Keratinocyte (primary cell): ENCODE results near the gene ZNF431. TPM values are rescaled to one million over a fixed set of nuclear protein-coding genes. Genes with fewer than 3 reads are reported as not detected.
A peak's percentile ranks its signal among the peaks of the same experiment; 100 is the strongest.
"Not testable (repeated sequence)": the region's sequence is repeated elsewhere in the genome, so short reads cannot be mapped to it uniquely, and the experiment has no call there.

ENCODE experiments used
- DNase-seq: peaks from one replicate; pipeline ENCODE4 v3.0.0-alpha.2; 2011; ENCODE audit warnings: low read depth, missing footprints, low spot score
- FAIRE-seq: peaks from 2 replicates; lab custom pipeline; 2011; peaks lifted over from hg19 to GRCh38; lab: Jason Lieb, UNC
- H2AFZ ChIP-seq: 2 replicates; pipeline ENCODE4 v1.6.0; 2012; ENCODE audit warnings: low read length, control low read depth, inconsistent platforms; ENCODE audit not compliant: control insufficient read depth
- H3K27ac ChIP-seq: 2 replicates; pipeline ENCODE4 v1.5.1; 2011; ENCODE audit warnings: low read length; ENCODE audit not compliant: control insufficient read depth, insufficient read depth
- H3K27me3 ChIP-seq: 3 replicates; pipeline ENCODE4 v1.6.0; 2011; ENCODE audit warnings: low read length; ENCODE audit not compliant: control insufficient read depth, insufficient read depth; ENCODE audit errors: extremely low read depth
- H3K36me3 ChIP-seq, 2 experiments: 2 replicates in 1 of 2; 3 replicates in 1 of 2; pipeline ENCODE4 v1.5.1; 2011; ENCODE audit warnings: low read length in 2 of 2, mild to moderate bottlenecking in 1 of 2; ENCODE audit not compliant: control insufficient read depth in 2 of 2, insufficient read depth in 2 of 2; ENCODE audit errors: extremely low read depth in 1 of 2
- H3K4me1 ChIP-seq: 3 replicates; pipeline ENCODE4 v1.5.1; 2011; ENCODE audit warnings: low read length; ENCODE audit not compliant: control insufficient read depth, insufficient read depth; ENCODE audit errors: extremely low read depth
- H3K4me2 ChIP-seq: 3 replicates; pipeline ENCODE4 v1.6.0; 2011; ENCODE audit warnings: low read depth, low read length; ENCODE audit not compliant: control insufficient read depth, insufficient read depth; ENCODE audit errors: extremely low read depth
- H3K4me3 ChIP-seq, 3 experiments: fragments of 200-600 bp in 1 of 3; sonication (generic) in 1 of 3; 2 replicates in 2 of 3; 3 replicates in 1 of 3; pipeline ENCODE4 v1.5.1; 2011 to 2016; ENCODE audit warnings: low read length in 3 of 3, mild to moderate bottlenecking in 3 of 3, control low read depth in 2 of 3, inconsistent platforms in 1 of 3, low read depth in 1 of 3, mixed read lengths in 1 of 3, mixed run types in 1 of 3, moderate library complexity in 1 of 3; ENCODE audit not compliant: control insufficient read depth in 2 of 3, insufficient read depth in 2 of 3; ENCODE audit errors: extremely low read depth in 1 of 3
- H3K79me2 ChIP-seq: 2 replicates; pipeline ENCODE4 v1.6.0; 2012; ENCODE audit warnings: low read length; ENCODE audit not compliant: control insufficient read depth, insufficient read depth
- H3K9ac ChIP-seq: 3 replicates; pipeline ENCODE4 v1.6.0; 2011; ENCODE audit warnings: low read length; ENCODE audit not compliant: control insufficient read depth, insufficient read depth; ENCODE audit errors: extremely low read depth
- H3K9me1 ChIP-seq: 3 replicates; pipeline ENCODE4 v1.6.0; 2011; ENCODE audit warnings: low read length; ENCODE audit not compliant: control insufficient read depth, insufficient read depth; ENCODE audit errors: extremely low read depth
- H3K9me3 ChIP-seq: 2 replicates; pipeline ENCODE4 v1.5.1; 2012; ENCODE audit warnings: low read depth, low read length; ENCODE audit not compliant: control insufficient read depth
- H4K20me1 ChIP-seq: 3 replicates; pipeline ENCODE4 v1.6.0; 2011; ENCODE audit warnings: low read length; ENCODE audit not compliant: control insufficient read depth, insufficient read depth; ENCODE audit errors: extremely low read depth
- CTCF ChIP-seq, 3 experiments: IDR thresholded peaks in 1 of 3; conservative IDR thresholded peaks in 1 of 3; optimal IDR thresholded peaks in 1 of 3; 2 replicates in 2 of 3; 3 replicates in 1 of 3; pipeline versions ENCODE3 to v1.5.1; 2011; ENCODE audit warnings: low read length in 3 of 3, mild to moderate bottlenecking in 3 of 3, moderate library complexity in 2 of 3, control low read depth in 1 of 3, inconsistent platforms in 1 of 3; ENCODE audit not compliant: insufficient read depth in 2 of 3; ENCODE audit errors: extremely low read depth in 1 of 3
- EZH2 ChIP-seq: IDR thresholded peaks from one replicate; pipeline ENCODE4 v1.6.1; 2012; ENCODE audit warnings: inconsistent platforms, mild to moderate bottlenecking, low read length, moderate library complexity
- dilution Hi-C: fragments of 300-500 bp; cut with MboI; formaldehyde crosslinking; loops from one replicate; pipeline ENCODE4 v1.7.0; 2020; ENCODE audit warnings: low sequenced_read_pairs; ENCODE audit not compliant: extremely low pct_ligation_motif_present
- polyA plus RNA-seq, 5 experiments: library from polyadenylated mRNA; depleted of rRNA in 3 of 5; stranded (reverse) in 3 of 5; stranded (forward) in 1 of 5; unstranded in 1 of 5; fragments of >200 nt; gene quantifications; 1 replicate in 1 of 5; 2 replicates in 3 of 5; 3 replicates in 1 of 5; pipeline versions ENCODE4 v1.2.1 to v1.2.3, GENCODE V29; 2011 to 2012; ENCODE audit warnings: missing spikeins in 2 of 5, low read depth in 1 of 5, low replicate concordance in 1 of 5

Gene ZNF431
- polyA plus RNA-seq, 1 donor (not counting 4 experiments of a cell fraction or from before 2014, with no cell fraction given), result 15.7 TPM

GRCh38 chr19:21138130-21138529, 3.7 kb upstream of the ZNF431 start:
- no peaks in the 10 kb centered on the region for H3K9me3 ChIP-seq
- DNase-seq (no peak), FAIRE-seq (no peak)
- H3K4me2 ChIP-seq, result no peak overlapping the region
- H4K20me1 ChIP-seq, result no peaks in the 10 kb centered on the region
- H3K36me3 ChIP-seq, result no peaks in the 10 kb centered on the region
- dilution Hi-C loops, result no loop called here
- no peak overlapping the region for H2AFZ ChIP-seq
- H3K9ac ChIP-seq, result no peak overlapping the region
- H3K79me2 ChIP-seq, result peaks cover 12% of the 10 kb centered on the region
- peaks cover 4% of the 10 kb centered on the region for H3K4me1 ChIP-seq
- TF ChIP-seq EZH2 (no peak), CTCF (optimal IDR thresholded peaks at IDR 0.05 in 1 of 3, IDR thresholded peaks at IDR 0.05 in 1 of 3, conservative IDR thresholded peaks at IDR 0.05 in 1 of 3; ENCODE audit: extremely low read depth in 1 of 3, insufficient read depth in 2 of 3, low read length in 3 of 3) (no peak)
- no peaks in the 10 kb centered on the region for H3K9me1 ChIP-seq
- H3K4me3 ChIP-seq, result no peak overlapping the region
- H3K27ac ChIP-seq, result no peak overlapping the region
- H3K27me3 ChIP-seq, result no peaks in the 10 kb centered on the region

DNA sequence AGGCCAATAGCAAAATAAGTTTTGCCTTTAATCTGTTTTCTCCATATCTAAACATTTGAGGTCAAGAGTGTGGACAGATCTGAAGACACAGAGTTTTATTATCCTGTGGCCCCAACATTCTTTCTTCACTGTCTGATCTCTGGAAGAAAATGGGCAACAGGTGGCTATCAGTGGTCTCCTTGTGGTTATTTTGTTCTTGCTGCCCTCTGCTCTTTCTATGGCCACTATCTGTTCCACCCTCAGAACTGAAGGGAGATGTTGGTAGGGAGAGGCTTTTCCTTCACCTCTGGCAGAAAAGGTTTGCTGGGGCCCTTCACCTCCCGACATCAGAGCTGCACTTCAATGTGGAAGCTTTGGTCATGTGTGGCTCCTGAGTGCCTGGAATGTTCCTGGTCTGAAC, 834 bp upstream of the ZNF431 start:
- Histone ChIP-seq H3K4me1 (peaks cover 11% of the 10 kb centered on the region), H3K79me2 (peaks cover 16% of the 10 kb centered on the region)
- FAIRE-seq, H3K9me1 ChIP-seq, H3K27ac ChIP-seq, H3K4me3 ChIP-seq, H3K9ac ChIP-seq, H2AFZ ChIP-seq, dilution Hi-C loops, DNase-seq, H3K27me3 ChIP-seq, H3K36me3 ChIP-seq, H4K20me1 ChIP-seq, H3K4me2 ChIP-seq, H3K9me3 ChIP-seq: not testable (repeated sequence)

- Histone ChIP-seq H3K4me1 (peaks cover 11% of the 10 kb centered on the region), H3K9me3 (no peaks in the 10 kb centered on the region), H3K9me1 (no peaks in the 10 kb centered on the region), H3K79me2 (peaks cover 18% of the 10 kb centered on the region), H3K4me2 (peak overlapping the region; percentile 75), H3K27ac (peak overlapping the region; percentile 89), H3K36me3 (peaks cover 5% of the 10 kb centered on the region in 2 experiments), H3K9ac (peak overlapping the region; percentile 52), H4K20me1 (no peaks in the 10 kb centered on the region), H3K27me3 (no peaks in the 10 kb centered on the region), H2AFZ (no peak overlapping the region), H3K4me3 (peak overlapping the region; percentile 7 to 88 (median 63))
- dilution Hi-C loops, result no loop called here
- no peak for DNase-seq
- TF ChIP-seq EZH2, result no peak
- TF ChIP-seq CTCF (optimal IDR thresholded peaks at IDR 0.05 in 1 of 3, IDR thresholded peaks at IDR 0.05 in 1 of 3, conservative IDR thresholded peaks at IDR 0.05 in 1 of 3; ENCODE audit: extremely low read depth in 1 of 3, insufficient read depth in 2 of 3, low read length in 3 of 3), result no peak
- no peak for FAIRE-seq
Measured at GRCh38 chr19:21143428-21143827, 1.6 kb downstream of the ZNF431 start.
